HUES64 (cell line): ENCODE data around the gene CNTFR.

ENCODE experiments used
- H3K27ac ChIP-seq: 2 replicates; pipeline ENCODE4 v1.7.0; 2013; ENCODE audit warnings: low read depth, low read length, inconsistent platforms
- H3K27me3 ChIP-seq: 2 replicates; pipeline ENCODE4 v1.6.1; 2013; ENCODE audit warnings: mild to moderate bottlenecking, low read length; ENCODE audit not compliant: insufficient read depth
- H3K36me3 ChIP-seq: 2 replicates; pipeline ENCODE4 v1.6.1; 2013; ENCODE audit warnings: mild to moderate bottlenecking, low read length; ENCODE audit not compliant: insufficient read depth
- H3K4me1 ChIP-seq: 2 replicates; pipeline ENCODE4 v1.6.1; 2013; ENCODE audit warnings: mild to moderate bottlenecking, low read length, moderate library complexity; ENCODE audit not compliant: insufficient read depth
- H3K4me3 ChIP-seq: 2 replicates; pipeline ENCODE4 v1.5.1; 2013; ENCODE audit warnings: mild to moderate bottlenecking, low read length, moderate library complexity
- H3K9ac ChIP-seq: 2 replicates; pipeline ENCODE4 v1.6.1; 2013; ENCODE audit warnings: mild to moderate bottlenecking, low read depth, low read length
- H3K9me3 ChIP-seq: 2 replicates; pipeline ENCODE4 v1.6.1; 2013; ENCODE audit warnings: low read depth, low read length; ENCODE audit not compliant: insufficient read depth
- WGBS: fragments of 150-250, 120-280 bp; methylation state at CpG from one replicate; pipeline ENCODE4 v1.1.7; 2013; ENCODE audit warnings: missing lambda C conversion rate; 5-methylcytosine and 5-hydroxymethylcytosine counted together

CNTFR gene

GRCh38 chr9:34508463-34508862 lies 81.1 kb downstream of the CNTFR start:
- H3K27ac ChIP-seq = no peak overlapping the region
- no peaks in the 10 kb centered on the region for H3K36me3 ChIP-seq
- H3K4me3 ChIP-seq = no peak overlapping the region
- no peaks in the 10 kb centered on the region; the same call in 1 of the 2 replicates for H3K27me3 ChIP-seq
- H3K9ac ChIP-seq = no peak overlapping the region
- no peaks in the 10 kb centered on the region for H3K9me3 ChIP-seq
- 93% methylated on average over 3 of the region's 3 CpGs for WGBS
- peaks cover 32% of the 10 kb centered on the region for H3K4me1 ChIP-seq

DNA sequence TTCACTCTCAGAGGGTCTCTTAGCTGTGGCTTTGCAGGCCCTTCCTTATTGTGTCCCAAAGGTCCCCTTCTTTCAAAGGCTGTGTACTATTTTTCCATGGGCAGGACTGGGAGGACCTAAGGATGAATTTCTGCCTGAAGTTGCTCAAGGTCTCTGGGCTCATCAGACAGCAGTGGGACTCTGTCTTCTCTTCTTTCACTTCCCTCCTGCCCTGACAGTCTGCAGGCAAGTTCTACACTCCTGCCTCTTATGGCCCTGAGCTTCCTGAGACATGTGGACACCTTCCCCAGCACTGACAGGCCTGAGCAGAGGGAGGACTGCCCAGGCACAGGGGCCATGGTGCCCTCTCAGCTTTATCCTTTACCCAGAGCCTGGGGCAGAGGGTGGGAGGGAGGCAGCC lies 81.6 kb downstream of the CNTFR start:
- Histone ChIP-seq H3K27me3 (no peaks in the 10 kb centered on the region; the same call in 1 of the 2 replicates), H3K4me3 (no peak overlapping the region), H3K9me3 (no peaks in the 10 kb centered on the region), H3K4me1 (peaks cover 27% of the 10 kb centered on the region), H3K9ac (no peak overlapping the region), H3K27ac (no peak overlapping the region), H3K36me3 (no peaks in the 10 kb centered on the region)

DNA sequence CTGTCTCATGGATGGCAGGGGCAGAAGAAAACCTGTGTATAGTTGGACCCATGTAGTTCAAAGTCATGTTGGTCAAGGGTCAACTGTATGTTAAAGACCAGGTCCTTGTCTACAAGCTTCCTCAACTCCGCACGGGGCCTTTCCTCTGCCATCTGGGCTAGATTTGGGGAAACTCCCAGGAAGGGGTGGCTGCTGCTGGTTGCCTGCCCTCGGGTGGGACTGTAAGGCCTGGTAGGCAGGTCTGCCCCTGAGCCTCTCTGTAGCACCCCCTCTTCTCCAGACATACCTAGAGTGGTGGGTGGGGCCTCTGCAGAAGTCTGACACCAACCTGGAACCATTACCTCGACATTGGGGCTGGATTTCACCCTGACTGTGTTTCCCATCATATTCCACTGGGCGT lies 82.0 kb downstream of the CNTFR start:
- Histone ChIP-seq H3K27ac (no peak overlapping the region), H3K9ac (no peak overlapping the region), H3K4me3 (no peak overlapping the region), H3K36me3 (no peaks in the 10 kb centered on the region), H3K9me3 (no peaks in the 10 kb centered on the region), H3K4me1 (peaks cover 26% of the 10 kb centered on the region), H3K27me3 (no peaks in the 10 kb centered on the region; the same call in 1 of the 2 replicates)
- WGBS = 92% methylated on average over 5 of the region's 5 CpGs

GRCh38 chr9:34506623-34507022 lies 82.9 kb downstream of the CNTFR start:
- Histone ChIP-seq H3K36me3 (no peaks in the 10 kb centered on the region), H3K4me3 (no peak overlapping the region), H3K9me3 (no peaks in the 10 kb centered on the region), H3K9ac (no peak overlapping the region), H3K27me3 (no peaks in the 10 kb centered on the region; the same call in 1 of the 2 replicates), H3K4me1 (peaks cover 18% of the 10 kb centered on the region; the same call in 1 of the 2 replicates), H3K27ac (no peak overlapping the region)
- 92% methylated on average over 7 of the region's 7 CpGs for WGBS

DNA sequence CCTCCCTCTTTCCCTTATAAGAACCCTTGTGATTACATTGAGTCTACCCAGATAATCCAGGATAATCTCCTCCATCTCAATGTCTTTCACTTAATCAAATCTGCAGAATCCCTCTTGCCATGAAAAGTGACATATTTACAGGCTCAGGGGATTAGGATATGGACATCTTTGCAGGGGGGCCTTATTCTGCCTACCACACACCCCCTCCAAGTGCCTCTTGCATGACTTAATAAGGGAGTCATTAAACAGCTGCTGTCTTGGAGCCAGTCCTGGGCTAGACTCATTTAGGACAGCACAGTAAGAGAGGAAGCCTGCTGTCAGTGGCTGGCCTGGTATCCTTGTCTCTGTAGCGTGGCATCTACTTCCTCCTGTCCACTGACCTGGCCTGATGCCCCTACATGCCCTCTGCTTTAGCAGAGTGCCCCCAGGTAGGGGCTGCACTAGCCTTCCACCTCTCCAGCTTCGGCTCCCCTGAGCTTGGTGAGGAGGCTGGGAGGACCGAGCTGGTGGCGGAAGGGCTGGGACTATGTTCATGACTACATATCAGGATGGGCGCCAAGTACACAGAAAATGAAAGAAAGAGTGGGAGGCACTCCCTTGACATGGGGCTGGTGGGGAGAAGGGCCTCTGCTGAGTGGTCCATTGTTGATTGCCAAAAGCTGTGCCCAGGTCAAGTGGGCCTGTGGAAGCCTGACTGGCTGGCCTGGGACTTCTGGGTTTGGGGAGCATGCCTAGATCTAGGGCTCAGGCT lies 84.0 kb downstream of the CNTFR start:
- H3K36me3 ChIP-seq = no peaks in the 10 kb centered on the region
- H3K9ac ChIP-seq = no peak overlapping the region
- H3K27ac ChIP-seq = no peak overlapping the region
- H3K9me3 ChIP-seq = no peaks in the 10 kb centered on the region
- H3K4me1 ChIP-seq = peaks cover 9% of the 10 kb centered on the region; the same call in 1 of the 2 replicates
- 92% methylated on average over 5 of the region's 5 CpGs for WGBS
- no peaks in the 10 kb centered on the region for H3K27me3 ChIP-seq
- no peak overlapping the region for H3K4me3 ChIP-seq

DNA sequence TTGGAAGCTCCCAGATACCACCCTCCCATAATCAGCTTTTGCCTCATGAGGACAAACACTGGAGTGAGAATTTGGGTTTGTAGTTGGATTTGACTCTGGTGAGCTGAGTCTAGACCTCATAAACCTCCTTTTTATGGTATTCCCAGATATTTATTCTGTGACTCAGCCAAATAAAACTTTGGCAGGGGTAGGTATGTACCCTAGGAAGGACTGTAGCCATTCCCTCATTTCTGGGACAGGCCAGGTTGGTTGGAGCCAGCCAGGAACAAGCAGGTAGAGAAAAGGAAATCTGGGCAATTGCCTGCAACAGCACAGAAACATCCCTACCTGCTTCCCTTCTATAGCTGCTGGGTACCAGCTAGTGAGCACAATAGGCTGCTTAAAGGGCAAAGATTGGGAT lies 86.1 kb downstream of the CNTFR start:
- H3K27ac ChIP-seq = no peak overlapping the region
- no peak overlapping the region for H3K4me3 ChIP-seq
- H3K36me3 ChIP-seq = no peaks in the 10 kb centered on the region
- H3K9me3 ChIP-seq = no peaks in the 10 kb centered on the region
- no peaks in the 10 kb centered on the region for H3K27me3 ChIP-seq
- no peak overlapping the region for H3K9ac ChIP-seq
- H3K4me1 ChIP-seq = 0 out of 2 replicates have a peak, but pooled peaks cover 4% of the 10 kb centered on the region

- H3K4me3 ChIP-seq = no peak overlapping the region
- no peak overlapping the region for H3K9ac ChIP-seq
- no peaks in the 10 kb centered on the region for H3K9me3 ChIP-seq
- no peaks in the 10 kb centered on the region for H3K36me3 ChIP-seq
- H3K27ac ChIP-seq = no peak overlapping the region
- H3K4me1 ChIP-seq = 0 out of 2 replicates have a peak, but pooled peaks cover 4% of the 10 kb centered on the region
- H3K27me3 ChIP-seq = no peaks in the 10 kb centered on the region
- 75% methylated on average over 6 of the region's 6 CpGs for WGBS
Observed at GRCh38 chr9:34502891-34503290, 86.6 kb downstream of the CNTFR start.

DNA sequence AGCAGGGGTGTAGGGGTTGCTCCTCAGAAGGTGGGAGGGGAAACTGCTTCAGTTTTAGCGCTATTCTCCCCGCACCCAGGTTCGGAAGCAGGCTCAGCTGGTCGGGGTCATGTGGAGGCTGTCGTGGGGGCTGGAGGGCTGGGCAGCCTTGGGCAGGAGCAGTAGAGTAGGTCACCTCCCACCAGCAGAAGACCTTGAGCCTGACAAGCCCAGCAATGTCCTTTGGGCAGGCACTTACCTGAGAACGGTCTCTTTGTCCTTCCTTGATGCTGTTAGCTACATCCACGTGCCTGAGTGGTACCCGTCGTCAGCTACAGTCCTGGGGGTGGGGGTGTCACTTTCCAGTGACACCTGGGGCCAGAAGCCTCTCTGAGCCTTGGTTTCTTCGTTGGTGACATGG lies 87.1 kb downstream of the CNTFR start:
- no peak overlapping the region for H3K27ac ChIP-seq
- H3K9me3 ChIP-seq = no peaks in the 10 kb centered on the region
- H3K27me3 ChIP-seq = no peaks in the 10 kb centered on the region
- WGBS = 79% methylated on average over 10 of the region's 10 CpGs
- no peak overlapping the region for H3K4me3 ChIP-seq
- H3K9ac ChIP-seq = no peak overlapping the region
- H3K4me1 ChIP-seq = 0 out of 2 replicates have a peak, but pooled peaks cover 4% of the 10 kb centered on the region
- no peaks in the 10 kb centered on the region for H3K36me3 ChIP-seq

DNA sequence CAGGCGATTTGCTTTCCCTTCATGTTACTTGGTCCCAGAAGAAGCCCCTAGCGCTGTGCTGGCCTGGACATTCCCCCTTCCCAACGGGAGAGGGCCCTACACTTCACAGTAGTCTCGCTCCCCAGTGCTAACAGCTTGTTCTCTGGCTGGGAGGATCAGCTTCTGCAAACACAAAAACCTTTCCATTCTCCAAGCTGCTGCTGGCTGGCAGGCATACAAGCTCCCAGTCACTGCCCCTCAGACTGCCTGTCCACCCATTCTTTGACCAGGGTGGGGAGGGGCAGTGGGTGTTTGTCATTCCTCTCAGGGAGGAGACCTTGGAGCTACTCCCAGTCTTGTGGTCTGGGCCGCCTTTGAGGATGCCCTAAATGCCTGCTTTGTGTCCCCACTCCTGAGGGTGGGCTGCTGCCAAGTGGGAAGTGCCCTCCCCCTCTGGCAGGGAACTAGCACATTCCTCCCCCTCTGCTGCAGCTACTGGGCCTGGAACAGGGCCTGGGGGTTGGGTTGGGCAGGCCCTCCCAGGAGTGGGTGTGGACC lies 87.6 kb downstream of the CNTFR start:
- WGBS = 55% methylated on average over 5 of the region's 5 CpGs
- H3K4me1 ChIP-seq = 0 out of 2 replicates have a peak, but pooled peaks cover 4% of the 10 kb centered on the region
- H3K9ac ChIP-seq = no peak overlapping the region
- no peaks in the 10 kb centered on the region for H3K9me3 ChIP-seq
- H3K36me3 ChIP-seq = no peaks in the 10 kb centered on the region
- H3K4me3 ChIP-seq = no peak overlapping the region
- H3K27me3 ChIP-seq = no peaks in the 10 kb centered on the region
- no peak overlapping the region for H3K27ac ChIP-seq
